Muscle of leg (tissue), 11 donors: ENCODE measurements around the gene KARS1. TPM values are rescaled to one million over a fixed set of nuclear protein-coding genes. Genes with fewer than 3 reads are reported as not detected.

Experiments used
- DNase-seq: peaks from one replicate; pipeline ENCODE4 v3.0.0; 2013
- H3K27ac ChIP-seq: one replicate; pipeline ENCODE4 v1.5.1; 2013; ENCODE audit warnings: mild to moderate bottlenecking, low read length, control low read depth
- H3K27me3 ChIP-seq: one replicate; pipeline ENCODE4 v1.6.1; 2013; ENCODE audit warnings: low read length; ENCODE audit not compliant: control insufficient read depth, insufficient read depth
- H3K36me3 ChIP-seq: one replicate; pipeline ENCODE4 v1.6.1; 2013; ENCODE audit warnings: low read length; ENCODE audit not compliant: control insufficient read depth, insufficient read depth
- H3K4me1 ChIP-seq: one replicate; pipeline ENCODE4 v1.6.1; 2013; ENCODE audit warnings: low read length; ENCODE audit not compliant: control insufficient read depth, insufficient read depth
- H3K4me3 ChIP-seq: one replicate; pipeline ENCODE4 v1.5.1; 2013; ENCODE audit warnings: low read length, control low read depth
- H3K9me3 ChIP-seq: replicated peaks from 2 replicates; pipeline ENCODE4 v1.6.1; 2013; ENCODE audit warnings: low read depth, low read length; ENCODE audit not compliant: control insufficient read depth
- WGBS: methylation state at CpG from one replicate; pipeline ENCODE4 v1.1.5; 2013; ENCODE audit warnings: missing lambda C conversion rate; ENCODE audit not compliant: insufficient coverage; 5-methylcytosine and 5-hydroxymethylcytosine counted together
- polyA plus RNA-seq, 8 donors: library from polyadenylated mRNA; unstranded; fragments of 120-200 nt; gene quantifications; one replicate each; pipeline versions ENCODE4 v1.2.1 to v1.2.3, GENCODE V29; 2013; ENCODE audit warnings: inconsistent platforms in 1 of 8, low replicate concordance in 1 of 8; ENCODE audit not compliant: insufficient read length in 8 of 8, insufficient read depth in 1 of 8
- total RNA-seq: library from RNA; stranded (reverse); fragments of 120-200 nt; gene quantifications from one replicate; pipeline ENCODE4 v1.2.4, GENCODE V29; 2013

The KARS1 gene
- total and polyA plus RNA-seq, 9 donors, result 112 to 127 (median 116) TPM

DNA sequence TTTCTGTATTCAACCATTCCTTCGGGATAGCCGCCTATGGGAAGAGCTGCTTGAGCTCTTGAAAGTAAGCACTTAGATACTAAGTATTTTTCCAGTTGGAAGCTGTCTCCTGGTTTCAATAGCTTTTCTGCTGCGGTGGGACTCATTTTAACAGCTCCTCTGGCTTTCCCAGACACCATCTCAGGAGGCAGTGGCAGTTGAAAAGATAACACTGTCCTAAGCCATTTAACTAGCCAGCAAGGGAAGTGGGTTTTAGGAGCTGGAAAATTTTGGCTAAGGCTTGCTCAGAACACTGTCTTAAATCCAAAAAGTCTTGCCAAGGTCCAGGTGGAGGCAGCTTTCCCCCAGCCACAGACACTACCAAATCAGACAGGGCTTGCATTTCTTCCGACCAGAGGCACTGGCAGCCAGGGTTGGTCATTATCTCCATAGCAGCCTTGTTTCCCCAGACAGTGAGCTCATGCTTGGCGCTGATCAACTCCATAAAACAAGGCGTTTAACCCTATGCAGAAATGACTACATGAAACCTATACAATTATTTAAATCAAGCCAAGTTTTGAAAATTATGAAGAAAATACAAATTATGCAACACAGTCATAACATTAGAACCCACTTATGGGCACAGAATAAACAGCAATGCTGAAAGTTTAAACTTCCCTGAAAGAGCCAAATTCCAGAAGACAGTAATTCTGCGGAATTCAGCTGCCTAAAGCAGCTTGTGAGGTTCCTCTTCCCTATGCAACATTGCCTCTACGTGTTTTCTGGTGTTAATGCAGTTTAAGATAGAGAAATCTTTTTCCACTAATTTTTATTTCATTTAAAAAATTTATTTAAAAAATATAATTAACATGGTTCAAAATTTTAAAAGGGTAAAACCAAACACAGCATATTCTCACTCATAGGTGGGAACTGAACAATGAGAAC, 56.3 kb downstream of the KARS1 start:
- peak; percentile 98 for DNase-seq
- Histone ChIP-seq H3K9me3 (no peaks in the 10 kb centered on the region), H3K27ac (peak overlapping the region; percentile 93), H3K4me3 (no peak overlapping the region), H3K27me3 (no peaks in the 10 kb centered on the region), H3K4me1 (peaks cover 31% of the 10 kb centered on the region), H3K36me3 (peaks cover 8% of the 10 kb centered on the region)
- 20% methylated on average over 1 of the region's 8 CpGs for WGBS

DNA sequence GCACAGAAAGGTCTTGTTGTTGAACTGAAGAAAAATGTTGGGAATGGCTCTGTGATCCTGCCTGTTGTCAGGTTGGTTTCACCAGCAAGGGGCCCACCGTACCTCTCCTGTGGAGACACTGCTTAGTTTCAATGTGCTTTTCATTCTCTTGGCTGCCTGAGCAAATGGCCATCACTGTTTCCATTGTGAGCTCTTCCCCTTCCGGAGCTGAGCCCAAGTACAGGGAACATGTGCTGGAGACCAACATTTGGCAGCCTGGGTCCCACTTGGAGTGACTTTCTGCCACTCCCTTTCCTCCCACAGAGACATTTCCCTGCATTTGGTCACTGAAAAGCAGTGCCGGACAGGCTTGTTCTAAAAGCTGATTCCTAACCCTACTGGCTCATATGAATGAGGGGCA, 58.2 kb downstream of the KARS1 start:
- WGBS, result 16% methylated on average over 3 of the region's 3 CpGs
- peak overlapping the region; percentile 93 for H3K27ac ChIP-seq
- no peak overlapping the region for H3K4me3 ChIP-seq
- H3K4me1 ChIP-seq, result peaks cover 31% of the 10 kb centered on the region
- peak; percentile 93 for DNase-seq
- no peaks in the 10 kb centered on the region for H3K9me3 ChIP-seq
- H3K36me3 ChIP-seq, result peaks cover 8% of the 10 kb centered on the region
- H3K27me3 ChIP-seq, result no peaks in the 10 kb centered on the region

DNA sequence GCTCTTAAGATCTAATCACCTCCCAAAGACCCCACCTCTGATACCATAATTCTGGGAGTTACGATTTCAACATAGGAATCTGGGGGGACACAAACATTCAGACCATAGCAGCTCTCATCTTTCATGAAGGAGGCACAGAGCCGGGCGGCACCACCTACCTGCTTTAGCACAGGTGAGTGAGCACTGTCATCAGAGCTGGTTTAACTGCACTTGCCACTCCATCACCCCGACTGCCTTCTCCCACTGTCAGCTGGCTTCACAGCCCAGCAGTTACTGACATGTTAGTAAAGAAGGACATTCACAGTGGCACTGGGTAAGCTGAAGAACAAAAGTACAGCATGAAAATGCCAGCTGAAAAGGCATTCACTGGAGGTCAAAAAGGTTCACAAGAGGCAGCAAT, 58.7 kb downstream of the KARS1 start:
- peaks cover 28% of the 10 kb centered on the region for H3K4me1 ChIP-seq
- H3K27ac ChIP-seq, result peak overlapping the region; percentile 93
- no peaks in the 10 kb centered on the region for H3K27me3 ChIP-seq
- peaks cover 3% of the 10 kb centered on the region for H3K36me3 ChIP-seq
- 71% methylated on average over 3 of the region's 4 CpGs for WGBS
- H3K4me3 ChIP-seq, result no peak overlapping the region
- H3K9me3 ChIP-seq, result no peaks in the 10 kb centered on the region
- no peak for DNase-seq

DNA sequence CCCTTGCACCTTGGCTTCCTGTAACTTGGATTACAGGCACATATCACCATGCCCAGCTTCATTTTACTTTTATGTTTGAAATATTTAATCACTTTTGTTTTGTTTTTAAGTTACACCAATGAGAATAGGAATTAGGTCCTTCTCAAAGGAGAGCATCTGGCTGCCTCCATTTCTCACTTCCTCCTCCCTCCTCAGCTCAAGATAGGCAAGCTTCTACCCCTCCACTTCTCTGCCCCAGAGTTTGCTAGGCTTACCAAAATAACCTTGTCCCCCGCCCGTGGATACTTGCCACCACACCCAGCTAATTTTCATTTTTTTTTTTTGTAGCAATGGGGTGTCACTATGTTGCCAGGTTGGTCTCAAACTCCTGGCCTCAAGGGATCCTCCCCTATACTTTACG, 63.4 kb downstream of the KARS1 start:
- Histone ChIP-seq H3K27me3 (no peaks in the 10 kb centered on the region), H3K27ac (no peak overlapping the region), H3K4me1 (peaks cover 6% of the 10 kb centered on the region), H3K36me3 (peaks cover 10% of the 10 kb centered on the region), H3K9me3 (no peaks in the 10 kb centered on the region), H3K4me3 (no peak overlapping the region)
- 57% methylated on average over 1 of the region's 3 CpGs for WGBS
- no peak for DNase-seq

DNA sequence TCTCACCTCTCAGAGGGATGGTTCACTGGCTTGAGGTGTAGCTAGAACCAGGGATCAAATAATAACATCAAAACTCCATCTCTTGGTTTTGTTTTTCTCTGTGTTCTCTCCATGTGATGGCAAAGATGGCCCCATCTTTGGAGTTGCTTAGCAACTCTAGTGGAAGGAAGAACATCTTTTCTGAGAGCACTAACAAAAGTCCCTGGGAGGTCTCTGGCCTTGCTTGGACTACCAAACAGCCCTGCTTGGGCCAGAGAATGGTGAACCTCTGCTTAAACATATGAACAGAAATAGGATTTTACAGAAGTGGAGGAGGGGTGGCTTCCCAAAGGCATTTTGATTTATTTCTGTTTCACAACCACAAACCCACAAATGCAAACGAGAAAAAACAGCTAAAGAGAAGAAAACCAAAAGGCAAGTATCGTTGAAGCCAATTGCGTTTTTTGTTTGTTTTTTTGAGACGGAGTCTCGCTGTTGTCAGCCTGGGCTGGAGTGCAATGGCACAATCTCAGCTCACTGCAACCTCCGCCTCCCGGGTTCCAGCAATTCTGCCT, 68.1 kb downstream of the KARS1 start:
- 88% methylated on average over 7 of the region's 7 CpGs for WGBS
- Histone ChIP-seq H3K4me3 (no peak overlapping the region), H3K36me3 (peaks cover 42% of the 10 kb centered on the region), H3K4me1 (no peaks in the 10 kb centered on the region), H3K27me3 (no peaks in the 10 kb centered on the region), H3K27ac (no peak overlapping the region), H3K9me3 (no peaks in the 10 kb centered on the region)
- no peak for DNase-seq

- Histone ChIP-seq H3K4me1 (no peaks in the 10 kb centered on the region), H3K4me3 (no peak overlapping the region), H3K27ac (no peak overlapping the region), H3K9me3 (no peaks in the 10 kb centered on the region), H3K27me3 (no peaks in the 10 kb centered on the region), H3K36me3 (peaks cover 48% of the 10 kb centered on the region)
- WGBS, result no CpG with 5 or more reads among the region's 2 CpGs
- DNase-seq, result no peak
Observed at GRCh38 chr16:75578725-75579124, 68.7 kb downstream of the KARS1 start.

- H3K9me3 ChIP-seq, result no peaks in the 10 kb centered on the region
- no peak overlapping the region for H3K27ac ChIP-seq
- H3K4me3 ChIP-seq, result no peak overlapping the region
- no peaks in the 10 kb centered on the region for H3K27me3 ChIP-seq
- no peaks in the 10 kb centered on the region for H3K4me1 ChIP-seq
- peaks cover 53% of the 10 kb centered on the region for H3K36me3 ChIP-seq
- no peak for DNase-seq
- 100% methylated on average over 1 of the region's 7 CpGs for WGBS
Observed at GRCh38 chr16:75578212-75578611, 69.3 kb downstream of the KARS1 start.

Other genes starting within 250 kb of the KARS1 start
- gene CFDP1, start 214.2 kb downstream of the KARS1 start, total RNA-seq, result 83.7 TPM
- 100 to 1,000 TPM in 3 of 8 donors, 10 to 100 TPM in 5; 82.5 to 132 (median 93.2) TPM for gene CFDP1, start 214.2 kb downstream of the KARS1 start, polyA plus RNA-seq
- 19.1 TPM for gene TMEM170A, start 183.0 kb downstream of the KARS1 start, total RNA-seq
- gene TMEM170A, start 183.0 kb downstream of the KARS1 start, polyA plus RNA-seq, result 10 to 100 TPM; 12.3 to 24.8 (median 16.4) TPM
- gene CHST6, start 152.2 kb downstream of the KARS1 start, total RNA-seq, result 5.4 TPM
- gene CHST6, start 152.2 kb downstream of the KARS1 start, polyA plus RNA-seq, result 1 to 10 TPM; 1.6 to 6.9 (median 2.7) TPM
- 0.22 TPM for gene CHST5, start 111.6 kb downstream of the KARS1 start, total RNA-seq
- gene CHST5, start 111.6 kb downstream of the KARS1 start, polyA plus RNA-seq, result 1 to 10 TPM in 1 of 8 donors, under 1 TPM in 6, not detected in 1; 0.04 to 1.1 (median 0.25) TPM
- gene TMEM231, start 91.4 kb downstream of the KARS1 start, total RNA-seq, result 6.3 TPM
- gene TMEM231, start 91.4 kb downstream of the KARS1 start, polyA plus RNA-seq, result 1 to 10 TPM; 6.2 to 9.1 (median 8.1) TPM
- 122 TPM for gene GABARAPL2, start 81.3 kb downstream of the KARS1 start, total RNA-seq
- gene GABARAPL2, start 81.3 kb downstream of the KARS1 start, polyA plus RNA-seq, result 100 to 1,000 TPM; 126 to 146 (median 134) TPM
- 23.8 TPM for gene ADAT1, start 24.4 kb downstream of the KARS1 start, total RNA-seq
- 10 to 100 TPM; 19.7 to 38.6 (median 29.2) TPM for gene ADAT1, start 24.4 kb downstream of the KARS1 start, polyA plus RNA-seq
- 53.1 TPM for gene TERF2IP, start 108 bp upstream of the KARS1 start, total RNA-seq
- 10 to 100 TPM; 58.1 to 75.8 (median 65.0) TPM for gene TERF2IP, start 108 bp upstream of the KARS1 start, polyA plus RNA-seq
- not detected for gene CPHXL2, start 29.3 kb upstream of the KARS1 start, total RNA-seq
- under 1 TPM in 2 of 8 donors, not detected in 6; 0.10 to 0.15 TPM for gene CPHXL2, start 29.3 kb upstream of the KARS1 start, polyA plus RNA-seq
- not detected for gene DUXB, start 53.8 kb upstream of the KARS1 start, total RNA-seq
- gene DUXB, start 53.8 kb upstream of the KARS1 start, polyA plus RNA-seq, result not detected
- not detected for gene CPHXL, start 78.8 kb upstream of the KARS1 start, total RNA-seq
- not detected for gene CPHXL, start 78.8 kb upstream of the KARS1 start, polyA plus RNA-seq